Measurements from ENCODE around the gene SPAG16.

Gene SPAG16

GRCh38 chr2:213627054-213627710, 342.9 kb downstream of the SPAG16 start:
- DNase-seq (ENCODE audit: low read depth), result no peak
- no peak for TF ChIP-seq CTCF (conservative IDR thresholded peaks at IDR 0.05; ENCODE audit: low read length)
- H3K4me3 ChIP-seq (ENCODE audit: low read length), result no peak overlapping the region

- TF ChIP-seq CTCF (conservative IDR thresholded peaks at IDR 0.05; ENCODE audit: low read length), result no peak
- no peak for DNase-seq (ENCODE audit: low read depth)
- H3K4me3 ChIP-seq (ENCODE audit: low read length), result no peak overlapping the region
Observed at GRCh38 chr2:213627835-213628460, 343.7 kb downstream of the SPAG16 start.

- H3K4me3 ChIP-seq (ENCODE audit: low read length), result no peak overlapping the region
- DNase-seq (ENCODE audit: low read depth), result no peak
- no peak for TF ChIP-seq CTCF (conservative IDR thresholded peaks at IDR 0.05; ENCODE audit: low read length)
Observed at GRCh38 chr2:213640738-213641425, 356.6 kb downstream of the SPAG16 start.

- TF ChIP-seq CTCF (conservative IDR thresholded peaks at IDR 0.05; ENCODE audit: low read length), result no peak
- no peak for DNase-seq (ENCODE audit: low read depth)
- no peak overlapping the region for H3K4me3 ChIP-seq (ENCODE audit: low read length)
Observed at GRCh38 chr2:213644926-213645325, 360.7 kb downstream of the SPAG16 start.

- no peak overlapping the region for H3K4me3 ChIP-seq (ENCODE audit: low read length)
- DNase-seq (ENCODE audit: low read depth), result no peak
- TF ChIP-seq CTCF (conservative IDR thresholded peaks at IDR 0.05; ENCODE audit: low read length), result no peak
Observed at GRCh38 chr2:213649176-213649575, 364.9 kb downstream of the SPAG16 start.

- DNase-seq (ENCODE audit: low read depth), result no peak
- no peak for TF ChIP-seq CTCF (conservative IDR thresholded peaks at IDR 0.05; ENCODE audit: low read length)
- no peak overlapping the region for H3K4me3 ChIP-seq (ENCODE audit: low read length)
Observed at GRCh38 chr2:213664817-213665216, 380.6 kb downstream of the SPAG16 start.

- no peak for TF ChIP-seq CTCF (conservative IDR thresholded peaks at IDR 0.05; ENCODE audit: low read length)
- no peak overlapping the region for H3K4me3 ChIP-seq (ENCODE audit: low read length)
- no peak for DNase-seq (ENCODE audit: low read depth)
Observed at GRCh38 chr2:213669657-213670056, 385.4 kb downstream of the SPAG16 start.

All from AG10803 (cell line).